ENCODE data around the gene GRK5.

The GRK5 gene

GRCh38 chr10:119468542-119469324, 261.4 kb downstream of the GRK5 start:
- no peak for DNase-seq

- no peak for DNase-seq
Observed at GRCh38 chr10:119469325-119469707, 261.9 kb downstream of the GRK5 start.

DNA sequence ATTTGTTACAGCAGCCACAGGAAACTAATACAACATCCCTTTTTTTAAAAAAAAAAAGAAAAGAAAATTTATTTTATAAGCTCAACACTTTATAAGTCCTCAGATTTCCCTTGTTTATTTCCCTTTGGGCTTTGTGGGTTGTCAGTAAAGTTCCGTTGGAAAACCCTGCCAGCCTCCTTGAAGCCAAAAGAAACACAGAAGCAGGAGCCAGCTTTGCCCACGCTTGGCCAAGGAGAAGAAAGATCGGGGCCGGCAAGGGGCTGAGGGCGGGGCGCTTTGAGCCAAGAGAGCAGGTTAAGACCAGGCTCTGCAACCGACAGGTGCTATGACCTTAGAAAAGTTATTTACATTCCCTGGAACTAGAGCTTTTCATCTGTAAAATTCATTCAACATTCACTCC, 262.5 kb downstream of the GRK5 start:
- no peak for DNase-seq

- no peak for DNase-seq
Observed at GRCh38 chr10:119470920-119471702, 263.7 kb downstream of the GRK5 start.

- DNase-seq, result no peak
Observed at GRCh38 chr10:119473771-119474170, 266.4 kb downstream of the GRK5 start.

DNA sequence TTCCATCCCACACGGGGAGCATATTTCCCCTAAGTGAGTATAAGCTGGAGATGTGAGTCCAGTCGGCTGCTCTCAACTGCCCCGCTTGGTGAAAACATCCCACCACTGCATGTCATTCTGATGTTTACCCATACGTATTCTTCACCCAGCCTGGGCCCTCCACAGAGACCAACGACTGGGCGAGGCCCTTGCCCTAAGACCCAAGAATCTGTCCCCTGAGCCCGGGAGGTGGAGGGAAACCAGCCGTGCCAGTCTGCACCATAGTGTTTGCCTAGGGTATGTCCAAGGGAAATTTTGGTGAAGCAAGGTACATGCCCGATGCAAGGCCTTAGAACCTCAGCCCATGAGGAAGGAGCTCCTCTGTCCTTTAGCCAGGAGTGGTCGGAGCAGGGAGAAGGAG, 267.2 kb downstream of the GRK5 start:
- no peak for DNase-seq

DNA sequence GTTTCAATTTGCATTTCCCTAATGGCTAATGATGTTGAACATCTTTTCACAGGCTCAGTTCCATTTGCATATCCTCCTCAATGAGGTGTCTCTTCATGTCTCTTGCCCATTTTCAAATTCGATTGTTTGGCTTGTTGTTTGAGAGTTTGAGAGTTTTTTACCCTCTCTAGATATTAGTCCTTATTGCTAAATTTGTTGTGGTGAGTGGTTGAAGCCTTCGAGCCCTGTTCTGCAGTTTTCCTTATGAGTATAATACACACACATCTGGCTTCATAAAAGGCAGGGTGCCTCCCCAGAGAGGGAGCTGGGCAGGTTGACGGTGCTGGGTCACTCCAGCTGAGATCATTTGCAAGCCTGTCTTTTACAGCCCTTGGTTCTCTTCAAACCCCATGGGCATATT, 270.1 kb downstream of the GRK5 start:
- DNase-seq, result no peak

GRCh38 chr10:119478111-119478802, 270.9 kb downstream of the GRK5 start:
- no peak for DNase-seq

DNA sequence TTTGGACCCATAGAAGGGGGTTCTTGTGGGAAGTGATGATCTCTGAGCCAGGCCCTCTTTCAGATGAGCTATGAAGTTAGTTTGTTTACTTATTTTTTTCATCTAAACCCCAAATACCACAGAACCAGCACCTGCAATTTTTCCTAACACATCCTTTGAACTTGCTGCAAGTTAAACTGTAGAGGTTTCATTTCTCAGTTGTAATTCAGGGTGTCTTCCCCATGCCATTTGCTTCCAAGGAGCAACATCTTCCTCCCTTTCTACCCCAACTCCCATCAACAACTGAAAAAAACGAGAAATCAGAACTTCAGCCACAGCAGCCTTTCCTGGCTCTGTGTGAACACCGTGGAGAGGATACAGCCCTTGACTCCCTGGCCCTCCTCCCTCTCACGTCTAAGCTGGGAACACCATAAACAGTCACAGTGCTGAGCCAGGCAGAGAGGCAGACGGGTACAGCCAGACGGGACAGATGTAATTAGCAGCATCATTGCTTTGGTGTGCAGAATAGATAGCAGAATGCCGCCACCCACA, 271.5 kb downstream of the GRK5 start:
- no peak for DNase-seq

DNA sequence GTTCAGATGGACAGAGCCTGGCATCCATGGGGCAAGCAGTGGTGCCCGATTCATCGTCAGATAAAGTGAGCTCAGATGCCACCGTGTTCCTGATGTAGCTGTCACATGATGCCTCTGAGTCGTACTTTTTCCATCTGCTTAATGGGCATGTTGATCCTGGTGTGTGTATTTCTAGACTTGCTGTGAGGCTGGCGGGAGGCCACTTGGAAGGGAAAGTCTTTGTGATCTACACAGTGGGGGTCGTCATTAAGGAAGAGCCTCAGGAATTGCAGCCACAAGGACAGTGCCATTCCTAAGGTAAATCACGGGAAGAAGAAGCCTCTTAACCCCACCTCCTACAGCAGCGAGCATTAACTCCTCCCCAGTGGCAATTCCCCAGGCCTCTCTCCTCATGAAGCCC, 272.2 kb downstream of the GRK5 start:
- no peak for DNase-seq

DNA sequence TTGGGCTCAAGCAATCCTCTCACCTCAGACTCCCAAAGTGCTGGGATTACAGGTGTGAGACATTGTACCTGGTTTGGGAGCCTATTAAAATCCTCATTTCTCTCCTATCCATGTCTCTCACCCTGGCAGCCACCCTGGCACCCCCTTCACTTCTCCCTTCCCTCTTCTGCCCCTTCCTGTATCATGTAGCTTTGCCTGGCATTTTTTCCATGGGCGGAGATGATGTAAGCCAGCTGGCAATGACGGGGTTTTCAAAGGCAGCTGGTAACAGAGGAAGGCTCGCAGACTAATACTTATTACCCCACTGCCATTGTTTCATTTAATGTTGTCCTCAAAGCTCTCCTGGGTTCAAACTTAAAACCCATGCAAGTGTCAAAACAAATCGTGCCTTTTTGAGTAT, 273.3 kb downstream of the GRK5 start:
- no peak for DNase-seq

- DNase-seq, result no peak
Observed at GRCh38 chr10:119481781-119482426, 274.5 kb downstream of the GRK5 start.

DNA sequence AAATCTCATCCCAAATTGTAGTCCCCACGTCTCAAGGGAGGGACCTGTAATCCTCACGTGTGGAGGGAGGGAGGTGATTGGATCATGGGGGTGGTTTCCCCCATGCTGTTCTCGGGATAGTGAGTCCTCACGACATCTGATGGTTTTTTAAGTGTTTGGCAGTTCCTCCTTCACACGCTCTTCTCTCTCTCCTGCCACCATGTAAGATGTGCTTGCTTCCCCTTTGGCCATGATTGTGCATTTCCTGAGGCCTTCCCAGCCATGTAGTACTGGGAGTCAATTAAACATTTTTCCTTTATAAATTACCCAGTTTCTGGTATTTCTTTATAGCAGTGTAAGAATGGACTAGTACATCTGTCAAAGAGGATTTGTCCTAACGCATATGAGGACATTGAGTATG, 275.6 kb downstream of the GRK5 start:
- DNase-seq, result no peak

- no peak for DNase-seq
Observed at GRCh38 chr10:119483839-119484238, 276.5 kb downstream of the GRK5 start.

- no peak for DNase-seq
Observed at GRCh38 chr10:119488675-119489074, 281.3 kb downstream of the GRK5 start.

- DNase-seq, result no peak
Observed at GRCh38 chr10:119489991-119490326, 282.6 kb downstream of the GRK5 start.

DNA sequence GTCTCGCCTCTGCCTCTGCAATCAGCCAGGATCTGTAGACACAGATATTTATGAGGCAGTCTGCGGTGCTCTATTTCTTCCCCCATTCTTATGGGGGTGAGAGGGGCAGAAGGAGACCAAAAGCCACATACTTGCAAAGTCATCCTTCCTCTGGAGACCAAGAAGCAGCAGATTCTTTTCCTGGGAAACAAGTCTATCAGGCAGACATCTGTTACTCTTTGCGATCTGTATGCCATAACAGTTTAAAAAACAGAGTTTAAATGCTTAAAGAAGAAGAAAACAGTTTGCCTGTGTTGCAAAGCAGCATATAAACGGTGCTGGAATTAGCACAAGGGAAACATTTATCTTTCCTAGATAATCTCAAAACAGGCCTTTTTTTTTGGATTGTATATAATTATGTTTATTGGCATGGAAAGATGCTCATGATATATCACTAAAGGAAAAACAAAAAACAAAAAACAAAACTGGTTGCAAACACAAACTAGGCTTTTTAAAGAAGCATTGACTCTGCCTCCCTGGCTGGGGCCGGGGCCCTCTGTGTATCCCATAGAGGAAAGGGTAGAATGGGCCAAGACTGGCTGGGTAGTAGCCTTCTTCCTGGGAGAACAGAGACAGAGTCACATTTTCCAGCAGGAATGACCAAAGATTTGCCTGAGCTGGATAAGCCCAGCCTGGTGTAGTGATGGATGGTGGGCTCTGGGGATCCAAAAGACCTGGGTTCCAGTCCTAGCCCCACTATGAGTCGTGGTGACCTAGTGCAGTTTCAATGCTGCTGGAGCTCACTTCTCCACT, 284.8 kb downstream of the GRK5 start:
- no peak for DNase-seq

DNA sequence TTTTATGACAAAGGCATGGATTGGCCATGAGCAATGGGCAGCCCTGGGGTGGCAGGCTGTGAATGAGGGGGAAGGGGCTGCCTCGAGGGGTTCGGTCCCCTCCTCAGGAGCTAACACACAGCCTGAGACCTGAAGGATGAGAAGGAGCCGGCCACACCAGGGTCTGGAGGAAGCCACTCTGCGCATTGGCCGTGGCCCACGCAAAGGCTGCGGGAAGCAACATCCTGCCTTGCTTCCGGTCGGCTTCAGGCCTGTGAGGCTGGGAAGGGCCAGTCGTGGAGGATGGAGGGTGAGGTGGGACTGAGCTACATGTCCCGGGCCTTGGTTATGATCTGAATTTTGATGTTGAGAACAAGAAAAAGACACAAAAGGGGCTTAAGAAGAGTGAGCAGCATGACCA, 285.8 kb downstream of the GRK5 start:
- no peak for DNase-seq

GRCh38 chr10:119494236-119495020, 287.1 kb downstream of the GRK5 start:
- DNase-seq, result no peak

GRCh38 chr10:119495021-119495505, 287.7 kb downstream of the GRK5 start:
- no peak for DNase-seq

DNA sequence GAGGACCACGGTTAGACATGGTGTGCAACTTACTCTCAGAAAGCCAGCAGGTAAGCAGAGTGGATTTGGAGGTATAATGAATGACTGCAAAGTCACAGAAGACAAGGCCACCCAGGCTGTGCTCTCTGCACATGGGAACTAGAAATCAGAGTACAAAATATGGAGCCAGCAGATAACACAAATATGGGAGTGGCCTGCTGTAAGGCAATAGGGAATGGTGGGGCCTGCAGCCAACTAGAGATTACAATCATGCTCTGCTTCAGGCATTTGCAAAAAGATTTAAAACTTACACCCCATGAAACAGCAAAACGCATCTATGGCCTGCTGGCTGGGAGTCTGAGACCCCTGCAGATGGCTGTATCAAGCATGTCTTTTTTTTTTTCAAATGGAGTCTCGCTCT, 288.2 kb downstream of the GRK5 start:
- no peak for DNase-seq
